Parathyroid adenoma (tissue), 2 donors: ENCODE measurements around the gene MRPL53.

Source experiments
- H2AFZ ChIP-seq: fragments of 300-600 bp; sonication (generic); one replicate; pipeline ENCODE4 v1.7.0; 2017; ENCODE audit warnings: antibody characterized with exemption, mild to moderate bottlenecking
- H3K27ac ChIP-seq: fragments of 300-600 bp; sonication (generic); one replicate; pipeline ENCODE4 v1.7.0; 2017
- H3K27me3 ChIP-seq: fragments of 300-600 bp; sonication (generic); one replicate; pipeline ENCODE4 v1.7.0; 2017; ENCODE audit warnings: low read length; ENCODE audit not compliant: control insufficient read depth, insufficient read depth
- H3K36me3 ChIP-seq: fragments of 300-600 bp; sonication (generic); one replicate; pipeline ENCODE4 v1.7.0; 2017; ENCODE audit warnings: low read length; ENCODE audit not compliant: control insufficient read depth, insufficient read depth
- H3K4me1 ChIP-seq: fragments of 300-600 bp; sonication (generic); one replicate; pipeline ENCODE4 v1.7.0; 2017; ENCODE audit warnings: control low read depth
- H3K4me2 ChIP-seq: fragments of 300-600 bp; sonication (generic); one replicate; pipeline ENCODE4 v1.7.0; 2017; ENCODE audit warnings: low read length
- H3K4me3 ChIP-seq: fragments of 300-600 bp; sonication (generic); one replicate; pipeline ENCODE4 v1.7.0; 2017; ENCODE audit warnings: low read depth, low read length
- H3K79me2 ChIP-seq: fragments of 300-600 bp; sonication (generic); one replicate; pipeline ENCODE4 v1.7.0; 2017; ENCODE audit warnings: control low read depth
- H3K9ac ChIP-seq: fragments of 300-600 bp; sonication (generic); one replicate; pipeline ENCODE4 v1.7.0; 2017; ENCODE audit warnings: mild to moderate bottlenecking
- H3K9me3 ChIP-seq: fragments of 300-600 bp; sonication (generic); one replicate; pipeline ENCODE4 v1.7.0; 2017; ENCODE audit warnings: low read length; ENCODE audit not compliant: control insufficient read depth
- TF ChIP-seq, protein P1 (sequence below): fragments of 300-600 bp; sonication (generic); IDR thresholded peaks from one replicate; pipeline ENCODE4 v1.7.0; 2017; ENCODE audit warnings: antibody characterized with exemption, mild to moderate bottlenecking
- donor health status: primary hyperparathyroidism.

MRPL53 gene

DNA sequence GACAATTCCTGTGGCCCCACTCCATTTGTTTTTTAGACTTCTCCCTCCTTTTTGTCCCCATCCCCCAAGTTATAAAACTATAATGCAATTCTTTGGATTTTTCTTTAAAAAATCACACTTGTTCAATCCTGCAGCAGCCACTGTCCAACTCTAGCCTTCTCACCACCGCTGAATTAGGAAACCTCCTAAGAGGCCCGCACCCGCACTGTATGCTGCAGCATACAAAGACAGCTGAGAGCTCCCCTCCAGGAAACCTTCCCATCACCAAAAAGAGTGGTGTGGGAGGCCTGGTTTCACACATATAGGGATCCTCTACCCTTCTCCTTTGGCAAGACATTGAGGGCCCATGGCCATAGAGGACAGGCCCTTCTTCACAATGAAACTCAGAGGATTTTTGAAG is 32.1 kb upstream of the MRPL53 start:
- no peaks in the 10 kb centered on the region for H3K27me3 ChIP-seq
- TF ChIP-seq, protein P1, sequence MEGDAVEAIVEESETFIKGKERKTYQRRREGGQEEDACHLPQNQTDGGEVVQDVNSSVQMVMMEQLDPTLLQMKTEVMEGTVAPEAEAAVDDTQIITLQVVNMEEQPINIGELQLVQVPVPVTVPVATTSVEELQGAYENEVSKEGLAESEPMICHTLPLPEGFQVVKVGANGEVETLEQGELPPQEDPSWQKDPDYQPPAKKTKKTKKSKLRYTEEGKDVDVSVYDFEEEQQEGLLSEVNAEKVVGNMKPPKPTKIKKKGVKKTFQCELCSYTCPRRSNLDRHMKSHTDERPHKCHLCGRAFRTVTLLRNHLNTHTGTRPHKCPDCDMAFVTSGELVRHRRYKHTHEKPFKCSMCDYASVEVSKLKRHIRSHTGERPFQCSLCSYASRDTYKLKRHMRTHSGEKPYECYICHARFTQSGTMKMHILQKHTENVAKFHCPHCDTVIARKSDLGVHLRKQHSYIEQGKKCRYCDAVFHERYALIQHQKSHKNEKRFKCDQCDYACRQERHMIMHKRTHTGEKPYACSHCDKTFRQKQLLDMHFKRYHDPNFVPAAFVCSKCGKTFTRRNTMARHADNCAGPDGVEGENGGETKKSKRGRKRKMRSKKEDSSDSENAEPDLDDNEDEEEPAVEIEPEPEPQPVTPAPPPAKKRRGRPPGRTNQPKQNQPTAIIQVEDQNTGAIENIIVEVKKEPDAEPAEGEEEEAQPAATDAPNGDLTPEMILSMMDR = no peak
- H3K36me3 ChIP-seq = no peaks in the 10 kb centered on the region
- no peaks in the 10 kb centered on the region for H3K9me3 ChIP-seq
- H3K4me3 ChIP-seq = no peak overlapping the region
- H3K9ac ChIP-seq = no peak overlapping the region
- no peak overlapping the region for H3K27ac ChIP-seq
- peaks cover 4% of the 10 kb centered on the region for H3K79me2 ChIP-seq
- H2AFZ ChIP-seq = no peak overlapping the region
- H3K4me1 ChIP-seq = peaks cover 17% of the 10 kb centered on the region
- no peak overlapping the region for H3K4me2 ChIP-seq

DNA sequence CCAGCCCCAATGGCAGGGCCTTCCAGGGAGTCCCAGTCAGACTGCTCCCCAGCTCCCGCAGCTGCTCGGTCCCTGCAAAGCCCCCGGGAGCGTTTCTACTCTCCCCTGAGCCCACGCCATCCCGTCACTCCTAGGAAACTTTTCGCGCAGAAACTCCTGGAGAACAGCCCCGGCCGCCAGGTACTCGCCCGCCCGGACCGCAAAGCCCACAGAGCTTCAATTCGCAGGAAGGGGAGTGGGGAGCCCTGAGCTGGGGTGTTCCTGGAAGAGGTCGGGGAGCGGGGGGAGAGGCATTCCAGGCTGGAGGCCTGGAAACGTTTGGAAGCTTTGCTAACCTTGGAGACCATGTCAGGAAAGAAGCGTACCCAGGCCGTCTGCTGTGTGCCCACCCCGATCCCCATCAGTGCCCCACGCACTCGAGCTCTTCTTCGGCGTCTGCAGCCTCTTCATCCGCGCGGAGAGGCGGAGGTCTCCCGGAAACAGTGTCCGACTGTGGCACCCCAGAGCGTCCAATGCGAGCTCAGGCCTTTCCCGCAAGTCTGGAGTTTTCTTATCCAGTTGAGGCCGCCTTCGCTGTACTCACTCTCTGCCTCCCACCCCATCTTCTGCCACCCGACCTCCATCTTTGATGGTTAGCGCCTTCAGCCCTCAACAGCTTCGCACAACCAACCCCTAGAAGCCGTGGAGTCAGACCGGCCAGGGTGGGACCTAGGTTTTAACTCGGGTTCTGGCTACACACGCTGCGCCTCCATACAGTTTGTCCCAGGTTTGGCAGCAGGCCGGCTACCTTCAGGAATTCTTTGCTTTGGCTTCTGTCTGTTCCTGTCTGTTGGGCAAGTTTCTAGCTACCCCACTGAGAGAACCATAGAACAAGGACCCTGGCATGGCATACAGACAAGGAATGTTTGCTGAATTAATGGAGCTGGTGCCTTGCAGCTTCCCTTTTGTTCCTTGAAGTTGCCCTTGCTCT is 31.3 kb upstream of the MRPL53 start:
- peaks cover 4% of the 10 kb centered on the region for H3K79me2 ChIP-seq
- no peaks in the 10 kb centered on the region for H3K9me3 ChIP-seq
- TF ChIP-seq, protein P1 = no peak
- no peaks in the 10 kb centered on the region for H3K27me3 ChIP-seq
- H3K4me1 ChIP-seq = peaks cover 24% of the 10 kb centered on the region
- H3K36me3 ChIP-seq = no peaks in the 10 kb centered on the region
- peak overlapping the region; percentile 20 for H3K27ac ChIP-seq
- H3K9ac ChIP-seq = no peak overlapping the region
- H3K4me3 ChIP-seq = peak overlapping the region; percentile 11
- peak overlapping the region; percentile 70 for H2AFZ ChIP-seq
- peak overlapping the region; percentile 1 for H3K4me2 ChIP-seq

DNA sequence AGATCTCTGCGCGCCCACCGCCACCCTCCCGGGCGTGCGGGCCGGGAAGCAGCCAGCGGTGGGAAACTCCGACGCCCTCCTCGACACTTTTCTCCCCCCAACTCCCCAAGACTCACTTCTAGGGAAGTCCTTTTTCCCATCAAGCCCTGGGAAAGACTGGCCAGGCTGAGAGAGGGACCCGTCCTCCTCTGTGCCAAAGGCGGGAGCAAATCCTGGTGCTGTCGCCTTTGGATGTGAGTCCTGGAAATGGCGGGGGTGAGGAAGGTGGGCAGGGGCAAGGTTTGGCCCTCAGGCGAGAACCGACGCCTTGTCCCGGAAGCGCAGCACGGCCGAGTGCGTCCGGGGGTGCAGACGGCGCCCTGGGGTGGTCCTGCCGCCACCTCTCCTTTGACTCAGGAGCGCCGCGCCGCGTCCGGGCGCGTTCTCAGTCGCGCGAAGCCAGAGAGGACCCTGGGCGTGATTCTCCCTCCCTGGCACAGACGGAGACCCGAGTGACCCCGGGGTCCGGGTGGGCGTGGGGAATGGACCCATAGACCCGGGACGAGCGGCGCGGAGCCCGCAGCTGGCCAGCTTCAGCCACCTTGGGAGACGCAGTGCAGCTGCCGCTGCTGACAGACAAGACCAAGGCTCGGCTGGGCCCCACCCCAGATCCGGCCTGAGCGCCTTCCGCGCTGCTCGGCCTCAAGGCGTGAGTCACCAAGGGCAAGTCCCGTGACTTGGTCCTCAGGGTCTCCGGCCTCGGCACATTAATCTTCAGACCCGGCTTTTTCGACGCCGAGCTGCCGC is 30.4 kb upstream of the MRPL53 start:
- peak overlapping the region; percentile 11 for H3K4me3 ChIP-seq
- no peak overlapping the region for H3K9ac ChIP-seq
- peak overlapping the region; percentile 70 for H2AFZ ChIP-seq
- H3K27me3 ChIP-seq = no peaks in the 10 kb centered on the region
- peaks cover 22% of the 10 kb centered on the region for H3K4me1 ChIP-seq
- peak overlapping the region; percentile 39 for H3K4me2 ChIP-seq
- H3K27ac ChIP-seq = peak overlapping the region; percentile 20
- H3K36me3 ChIP-seq = no peaks in the 10 kb centered on the region
- no peaks in the 10 kb centered on the region for H3K9me3 ChIP-seq
- TF ChIP-seq, protein P1 = no peak
- peaks cover 4% of the 10 kb centered on the region for H3K79me2 ChIP-seq

DNA sequence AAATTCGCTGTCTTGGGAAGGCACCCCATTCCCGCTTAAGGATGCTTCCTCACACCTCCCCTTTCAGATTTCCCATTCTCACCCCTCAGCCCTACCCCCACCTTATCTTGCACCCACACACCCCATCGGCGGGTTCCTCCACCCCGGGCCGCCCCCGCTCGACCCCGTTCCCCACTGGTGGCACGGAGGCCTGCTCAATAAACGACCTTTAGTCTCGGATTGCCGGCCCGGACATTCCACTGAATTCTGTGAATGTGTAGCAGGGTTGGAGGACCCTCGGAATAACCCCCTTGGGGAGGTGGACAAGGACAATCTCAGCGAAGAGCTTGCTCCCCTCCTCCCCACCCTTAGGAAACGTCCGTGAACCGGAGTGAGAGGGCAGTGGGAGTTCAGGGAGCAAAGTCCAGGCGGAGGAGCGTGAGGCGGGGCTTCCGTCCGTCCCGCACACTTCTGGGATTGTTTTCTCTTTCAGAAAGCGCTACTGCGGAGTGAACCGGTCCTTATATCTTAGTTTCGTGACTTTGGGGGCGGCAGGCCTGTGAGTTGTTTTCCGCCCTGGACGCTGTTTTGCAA is 29.8 kb upstream of the MRPL53 start:
- peak overlapping the region; percentile 70 for H2AFZ ChIP-seq
- TF ChIP-seq, protein P1 = no peak
- H3K79me2 ChIP-seq = peaks cover 4% of the 10 kb centered on the region
- peak overlapping the region; percentile 39 for H3K4me2 ChIP-seq
- H3K4me3 ChIP-seq = peak overlapping the region; percentile 11
- H3K9ac ChIP-seq = no peak overlapping the region
- peaks cover 21% of the 10 kb centered on the region for H3K4me1 ChIP-seq
- H3K27me3 ChIP-seq = no peaks in the 10 kb centered on the region
- no peaks in the 10 kb centered on the region for H3K36me3 ChIP-seq
- no peak overlapping the region for H3K27ac ChIP-seq
- no peaks in the 10 kb centered on the region for H3K9me3 ChIP-seq
